GDM1 (cell line): ENCODE data around the gene SEC61B.

ENCODE experiments used
- DNase-seq: peaks from one replicate; lab custom pipeline; 2025; lab: John Stamatoyannopoulos, UW

The SEC61B gene

GRCh38 chr9:99238331-99238730, 16.2 kb downstream of the SEC61B start:
- DNase-seq, result no peak

DNA sequence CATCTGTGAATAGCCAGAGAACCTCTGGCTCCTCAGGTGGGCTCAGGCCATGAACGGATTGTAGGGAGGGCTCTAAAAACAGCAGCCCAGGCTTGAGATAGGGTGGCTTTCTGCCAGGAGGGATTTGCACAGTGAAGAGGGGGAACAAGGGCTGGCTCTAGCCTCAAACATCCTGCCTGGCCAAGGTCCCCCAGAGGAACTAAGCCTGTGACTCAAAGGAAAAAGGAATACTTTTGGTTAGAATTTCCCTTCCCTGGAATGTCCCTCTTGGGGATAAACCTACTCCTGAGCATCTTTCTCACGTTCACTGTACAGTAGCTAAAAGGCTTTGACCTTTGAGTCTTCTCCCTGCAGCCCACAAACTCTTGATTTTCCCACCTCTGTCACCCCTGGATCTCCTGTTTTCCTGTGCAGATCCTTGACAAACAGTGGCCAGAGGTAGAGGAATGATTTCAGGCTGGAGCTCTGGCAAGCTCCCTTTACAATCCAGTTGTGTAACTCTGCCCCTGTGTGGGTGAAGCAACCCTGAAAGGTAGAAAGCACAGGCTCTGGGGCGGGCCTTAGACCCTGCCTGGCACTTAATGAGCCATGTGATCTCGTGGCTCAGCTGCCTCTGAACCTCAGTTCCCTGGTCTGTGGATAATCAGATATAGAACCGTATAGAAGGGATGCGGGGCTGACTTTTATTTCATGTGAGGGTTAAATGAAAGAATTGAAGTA, 17.4 kb downstream of the SEC61B start:
- no peak for DNase-seq

- DNase-seq, result no peak
These were observed 19.0 kb downstream of the SEC61B start for GRCh38 chr9:99241106-99241505.

GRCh38 chr9:99244344-99245260, 22.5 kb downstream of the SEC61B start:
- no peak for DNase-seq

DNA sequence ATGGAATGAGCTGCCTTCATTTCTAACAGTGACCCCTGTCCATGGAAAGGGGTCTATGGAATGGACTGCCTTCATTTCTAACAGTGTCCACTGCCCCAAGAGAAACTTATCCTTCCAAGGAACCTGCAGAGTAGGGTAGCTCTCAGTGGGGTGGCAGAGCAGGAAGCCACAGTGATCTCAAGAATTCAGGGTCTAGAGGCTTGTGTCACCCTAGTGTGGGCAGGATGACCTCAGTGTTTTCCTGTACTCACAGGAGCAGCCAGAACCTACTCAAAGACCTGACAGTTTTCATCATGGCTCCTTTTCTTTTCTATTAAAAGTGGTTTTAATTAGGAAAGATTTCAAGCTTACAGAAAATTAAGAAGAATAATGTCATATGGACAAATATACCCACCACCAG, 27.5 kb downstream of the SEC61B start:
- DNase-seq, result no peak

- DNase-seq, result no peak
These were observed 29.1 kb downstream of the SEC61B start for GRCh38 chr9:99251157-99251556.

DNA sequence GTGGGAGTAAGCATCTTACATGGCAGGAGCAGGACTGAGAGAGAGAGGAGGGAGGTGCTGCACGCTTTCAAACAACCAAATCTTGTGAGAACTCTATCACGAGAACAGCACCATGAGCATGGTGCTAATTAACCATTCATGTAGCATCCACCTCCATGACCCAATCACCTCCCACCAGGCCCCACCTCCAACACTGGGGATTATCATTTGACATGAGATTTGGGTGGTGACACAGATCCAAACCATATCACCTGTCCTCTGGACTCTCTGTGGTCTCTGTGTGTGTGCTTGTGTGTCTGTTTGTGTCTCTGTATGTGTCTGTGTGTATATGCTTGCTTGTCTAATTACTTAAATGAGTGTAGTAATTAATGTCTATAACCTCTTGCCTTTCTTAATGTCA, 31.1 kb downstream of the SEC61B start:
- no peak for DNase-seq

- no peak for DNase-seq
These were observed 31.8 kb downstream of the SEC61B start for GRCh38 chr9:99253772-99254431.

- DNase-seq, result no peak
These were observed 33.6 kb downstream of the SEC61B start for GRCh38 chr9:99255651-99256050.

GRCh38 chr9:99257723-99258389, 35.8 kb downstream of the SEC61B start:
- no peak for DNase-seq

DNA sequence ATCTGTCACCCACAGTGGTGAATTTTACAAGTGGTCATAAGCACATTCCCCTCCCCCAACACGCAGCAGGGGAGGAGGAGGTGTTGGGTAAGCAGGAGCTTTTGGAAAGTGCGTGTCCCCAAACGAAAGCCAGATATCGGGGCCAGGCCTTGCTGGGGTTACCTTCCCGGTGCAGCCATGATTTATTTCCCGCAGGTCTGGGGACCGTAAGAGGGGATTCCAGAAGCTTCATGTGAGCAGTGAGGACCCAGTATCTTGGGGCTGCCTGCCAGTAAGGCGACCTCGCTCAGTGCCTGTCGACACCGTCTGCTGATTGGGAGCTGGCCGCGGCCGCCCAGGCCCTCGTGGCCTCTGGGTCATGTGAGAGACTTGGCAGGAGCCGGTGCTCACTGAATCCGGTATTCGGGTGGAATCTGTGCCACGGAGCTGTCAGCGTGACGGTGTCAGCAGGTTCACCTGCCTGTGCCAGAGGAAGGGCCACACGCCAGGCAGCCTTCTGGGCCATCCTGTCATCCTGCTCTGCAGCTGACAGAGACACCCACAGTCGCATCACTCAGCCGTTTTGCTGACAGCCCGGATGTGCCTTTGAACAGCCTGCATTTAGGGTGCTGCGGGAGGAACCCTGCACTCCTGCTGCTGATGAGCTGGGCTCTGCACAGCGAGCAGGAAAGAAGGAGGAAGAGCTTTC, 37.3 kb downstream of the SEC61B start:
- no peak for DNase-seq

DNA sequence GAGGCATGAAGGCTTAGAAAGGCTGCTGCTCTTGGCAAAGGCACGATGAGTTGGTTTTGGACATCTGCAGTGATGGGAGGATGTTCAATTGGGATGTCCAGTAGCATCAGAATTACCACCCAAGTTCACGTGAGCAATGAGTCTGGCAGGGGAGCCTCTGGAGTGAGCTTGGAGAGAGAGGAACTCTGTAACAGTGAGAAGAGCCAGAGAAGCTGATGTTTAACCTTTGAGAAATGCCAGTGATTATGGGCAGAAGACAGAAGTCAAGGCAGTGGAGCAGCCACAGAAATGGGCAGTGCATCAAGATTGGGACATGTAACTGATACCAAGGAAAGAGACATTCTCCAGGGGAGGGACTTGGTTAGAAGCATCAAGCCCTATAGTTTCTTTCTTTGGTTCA, 39.8 kb downstream of the SEC61B start:
- DNase-seq, result no peak

DNA sequence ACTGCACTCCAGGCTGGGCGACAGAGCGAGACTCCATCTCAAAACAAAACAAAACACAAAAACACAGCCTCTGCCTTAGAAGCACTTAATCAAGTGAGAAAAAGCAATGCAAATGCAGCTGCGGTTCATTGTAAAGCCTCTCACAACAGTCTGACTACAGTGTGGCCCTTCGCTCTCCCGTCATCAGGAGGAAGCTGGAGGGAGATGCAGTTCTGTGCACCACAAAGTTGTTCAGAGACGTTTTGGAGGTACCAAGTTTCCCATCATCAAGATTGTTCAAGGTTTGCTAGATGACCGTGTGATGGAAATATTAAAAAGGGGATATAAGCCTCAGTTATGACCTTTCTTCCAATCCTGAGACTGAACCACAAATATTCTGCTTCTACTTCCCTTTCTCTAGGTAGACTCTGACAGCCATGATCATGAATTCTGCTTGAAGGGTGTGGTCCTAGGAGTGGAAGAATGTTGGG, 40.9 kb downstream of the SEC61B start:
- DNase-seq, result no peak

DNA sequence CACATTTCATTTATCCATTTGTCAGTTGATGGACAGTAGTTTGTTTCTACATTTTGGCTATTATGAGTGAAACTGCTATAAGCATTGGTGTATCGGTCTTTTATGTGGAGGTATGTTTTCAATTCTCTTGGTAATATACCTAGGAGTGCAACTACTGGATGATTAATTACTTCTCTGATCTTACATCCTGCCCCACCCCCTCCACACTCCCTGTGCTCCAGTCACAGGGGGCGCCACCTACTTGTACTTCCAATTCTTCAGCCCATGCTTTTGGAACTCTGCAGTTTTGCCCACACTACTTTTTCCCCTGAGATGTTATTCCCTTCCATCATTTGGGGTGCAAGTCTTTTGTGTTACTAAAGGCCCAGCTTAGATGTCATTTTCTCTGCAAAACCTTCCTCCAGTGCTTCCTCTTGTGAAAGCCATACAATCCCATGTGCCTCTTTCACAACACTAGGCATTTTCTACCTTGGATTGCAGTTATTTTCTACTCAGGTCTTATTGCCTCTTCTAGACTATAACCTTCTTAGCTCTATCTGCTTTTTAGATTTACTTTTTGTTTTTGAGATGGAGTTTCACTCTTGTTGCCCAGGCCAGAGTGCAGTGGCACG, 42.1 kb downstream of the SEC61B start:
- DNase-seq, result no peak

GRCh38 chr9:99265691-99266090, 43.6 kb downstream of the SEC61B start:
- DNase-seq, result no peak

GRCh38 chr9:99266255-99267023, 44.4 kb downstream of the SEC61B start:
- peak; percentile 11 for DNase-seq

DNA sequence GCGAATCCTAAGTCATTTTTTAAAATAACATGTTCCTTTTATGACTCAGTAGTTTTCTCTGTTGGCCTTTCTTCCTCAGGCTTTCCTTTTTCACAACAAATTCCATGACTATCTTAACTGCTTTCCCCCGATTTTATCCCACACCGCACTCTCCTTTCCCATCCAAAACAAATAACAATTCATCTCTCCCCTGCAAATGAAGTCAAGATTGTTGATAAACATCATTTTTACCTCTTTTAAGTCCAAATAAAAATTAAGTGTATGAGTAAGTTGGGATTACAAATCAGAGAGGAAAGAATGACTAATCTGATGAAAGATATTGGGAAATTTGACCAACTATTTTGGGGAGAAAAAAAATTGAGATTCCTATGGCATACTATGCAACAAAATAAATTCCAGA, 47.3 kb downstream of the SEC61B start:
- no peak for DNase-seq

GRCh38 chr9:99270491-99270890, 48.4 kb downstream of the SEC61B start:
- DNase-seq, result no peak

- no peak for DNase-seq
These were observed 50.8 kb downstream of the SEC61B start for GRCh38 chr9:99272836-99273235.

GRCh38 chr9:99274016-99274415, 51.9 kb downstream of the SEC61B start:
- DNase-seq, result no peak
